Endothelial cell of umbilical vein (primary cell): ENCODE measurements around the gene OPN1SW. TPM values are rescaled to one million over a fixed set of nuclear protein-coding genes. Genes with fewer than 3 reads are reported as not detected.

Experiments
- BruUV-seq: library from RNA; stranded (reverse); fragments of 400-500 nt; replicated peaks from 2 replicates; lab custom pipeline; 2021; lab: Mats Ljungman, UMichigan
- CTCF ChIA-PET: fragments of 300-600, 350-600 bp; sonication (Branson Sonifier 250); formaldehyde crosslinking; loops from one replicate; lab custom pipeline; 2021; ENCODE audit warnings: antibody characterized with exemption, inconsistent platforms; lab: Charles Lee
- POLR2A ChIA-PET: fragments of 300-600, 350-600 bp; sonication (Branson Sonifier 250); formaldehyde crosslinking; loops from one replicate; lab custom pipeline; 2021; ENCODE audit warnings: antibody characterized with exemption, inconsistent platforms; lab: Charles Lee
- DNase-seq: peaks from one replicate; pipeline ENCODE4 v3.0.0-alpha.2; 2011; ENCODE audit warnings: low read depth, low spot score
- FAIRE-seq: peaks from 2 replicates; lab custom pipeline; 2011; peaks lifted over from hg19 to GRCh38; lab: Jason Lieb, UNC
- H2AFZ ChIP-seq: 2 replicates; pipeline ENCODE4 v1.6.0; 2012; ENCODE audit warnings: low read depth, low read length, control low read depth, inconsistent platforms
- H3K27ac ChIP-seq: 2 replicates; pipeline ENCODE4 v1.5.1; 2011; ENCODE audit warnings: low read depth, mild to moderate bottlenecking, control low read depth, low read length, moderate library complexity; ENCODE audit not compliant: insufficient read depth
- H3K27me3 ChIP-seq, 2 experiments: 2 replicates each; pipeline versions ENCODE4 v1.6.0 to v1.6.1; 2011; ENCODE audit warnings: low read length in 2 of 2, mixed read lengths in 1 of 2; ENCODE audit not compliant: control insufficient read depth in 2 of 2, insufficient read depth in 2 of 2
- H3K36me3 ChIP-seq, 2 experiments: 2 replicates in 1 of 2; 3 replicates in 1 of 2; pipeline ENCODE4 v1.5.1; 2011; ENCODE audit warnings: low read length in 2 of 2, mild to moderate bottlenecking in 1 of 2, moderate library complexity in 1 of 2; ENCODE audit not compliant: control insufficient read depth in 2 of 2, insufficient read depth in 2 of 2; ENCODE audit errors: extremely low read depth in 1 of 2
- H3K4me1 ChIP-seq: 3 replicates; pipeline ENCODE4 v1.5.1; 2011; ENCODE audit warnings: mild to moderate bottlenecking, low read length; ENCODE audit not compliant: control insufficient read depth, insufficient read depth; ENCODE audit errors: extremely low read depth
- H3K4me2 ChIP-seq: 2 replicates; pipeline ENCODE4 v1.6.1; 2011; ENCODE audit warnings: low read length, control low read depth, mixed read lengths; ENCODE audit not compliant: insufficient read depth
- H3K4me3 ChIP-seq, 3 experiments: fragments of 200-600 bp in 1 of 3; sonication (generic), shearing (Covaris generic) in 1 of 3; replicated peaks in 1 of 3; 2 replicates each; pipeline ENCODE4 v1.5.1; 2011 to 2016; ENCODE audit warnings: control low read depth in 3 of 3, low read length in 3 of 3, mild to moderate bottlenecking in 2 of 3, inconsistent platforms in 1 of 3, low read depth in 1 of 3, moderate library complexity in 1 of 3; ENCODE audit not compliant: insufficient read depth in 1 of 3
- H3K79me2 ChIP-seq: 2 replicates; pipeline ENCODE4 v1.6.0; 2012; ENCODE audit warnings: low read length, inconsistent platforms; ENCODE audit not compliant: control insufficient read depth, insufficient read depth
- H3K9ac ChIP-seq: replicated peaks from 2 replicates; pipeline ENCODE3; 2011; ENCODE audit warnings: low read length, control low read depth; ENCODE audit not compliant: insufficient read depth; ENCODE audit errors: extremely low read depth
- H3K9me1 ChIP-seq: replicated peaks from 3 replicates; pipeline ENCODE4 v1.6.0; 2011; ENCODE audit warnings: mild to moderate bottlenecking, low read length; ENCODE audit not compliant: control insufficient read depth, insufficient read depth; ENCODE audit errors: extremely low read depth
- H3K9me3 ChIP-seq: replicated peaks from 2 replicates; pipeline ENCODE4 v1.5.1; 2012; ENCODE audit warnings: low read length, inconsistent platforms; ENCODE audit not compliant: control insufficient read depth, insufficient read depth
- H4K20me1 ChIP-seq: replicated peaks from 2 replicates; pipeline ENCODE3; 2011; ENCODE audit warnings: mild to moderate bottlenecking, low read length; ENCODE audit not compliant: control insufficient read depth, insufficient read depth; ENCODE audit errors: extremely low read depth
- CTCF ChIP-seq, 2 donors: IDR thresholded peaks; 1 replicate in 1 of 2; 2 replicates in 1 of 2; pipeline ENCODE4 v1.5.1; 2011; ENCODE audit warnings: low read length in 2 of 2, mild to moderate bottlenecking in 2 of 2, moderate library complexity in 2 of 2, control low read depth in 1 of 2, inconsistent platforms in 1 of 2, low read depth in 1 of 2; ENCODE audit not compliant: insufficient read depth in 1 of 2; ENCODE audit errors: extremely low read depth in 1 of 2
- JUN ChIP-seq: IDR thresholded peaks from 2 replicates; pipeline ENCODE4 v1.6.1; 2011; ENCODE audit warnings: borderline replicate concordance, low read depth; ENCODE audit not compliant: insufficient read length, insufficient read depth
- POLR2A ChIP-seq: IDR thresholded peaks from 2 replicates; pipeline ENCODE4 v1.6.1; 2012; ENCODE audit warnings: low read depth, mild to moderate bottlenecking, control low read depth, low read length
- POLR2AphosphoS5 ChIP-seq: IDR thresholded peaks from 2 replicates; pipeline ENCODE4 v1.6.1; 2012; ENCODE audit warnings: low read depth, mild to moderate bottlenecking, control low read depth, low read length, moderate library complexity; ENCODE audit not compliant: insufficient read depth
- dilution Hi-C: fragments of 300-500 bp; cut with MboI; formaldehyde crosslinking; loops from one replicate; pipeline ENCODE4 v1.15.0; 2019; ENCODE audit warnings: low sequenced_read_pairs; ENCODE audit not compliant: extremely low pct_ligation_motif_present
- intact Hi-C: fragments of 100-400 bp; cut with micrococcal nuclease; formaldehyde crosslinking; loops from one replicate; pipeline ENCODE4 v1.10.0; 2022
- polyA plus RNA-seq, 4 experiments: library from polyadenylated mRNA; depleted of rRNA in 3 of 4; stranded (reverse) in 3 of 4; unstranded in 1 of 4; fragments of >200 nt; gene quantifications; 2 replicates each; pipeline versions ENCODE4 v1.2.1 to v1.2.3, GENCODE V29; 2011 to 2012; ENCODE audit warnings: missing spikeins in 1 of 4
- total RNA-seq: library from RNA; stranded (reverse); gene quantifications from 2 replicates; pipeline ENCODE4 v1.2.3, GENCODE V29; 2021

OPN1SW gene
- total and polyA plus RNA-seq, 2 donors (not counting 3 experiments of a cell fraction or from before 2014, with no cell fraction given): not detected

- no peak for TF ChIP-seq POLR2A
- peaks cover 9 to 11% of the 10 kb centered on the region in 2 experiments for H3K27me3 ChIP-seq
- POLR2A ChIA-PET: no interaction called here
- H3K9me1 ChIP-seq: no peaks in the 10 kb centered on the region
- no peak overlapping the region for H3K9ac ChIP-seq
- no peaks in the 10 kb centered on the region for H3K9me3 ChIP-seq
- no TSS peak for BruUV-seq
- no peak for DNase-seq
- no peaks in the 10 kb centered on the region for H3K79me2 ChIP-seq
- CTCF ChIA-PET: interaction anchor here (0.9 to 1.9 kb wide), 2 partner anchors 39 to 86 kb away, joined by 4 read pairs; no protein-coding TSS in a partner anchor
- no peaks in the 10 kb centered on the region for H3K36me3 ChIP-seq
- peaks cover 4% of the 10 kb centered on the region for H3K4me1 ChIP-seq
- H2AFZ ChIP-seq: no peak overlapping the region
- dilution Hi-C loops (no loop called here), intact Hi-C loops (no loop called here)
- H4K20me1 ChIP-seq: no peaks in the 10 kb centered on the region
- no peak overlapping the region for H3K27ac ChIP-seq
- no peak overlapping the region for H3K4me3 ChIP-seq
- FAIRE-seq: no peak
- no peak overlapping the region for H3K4me2 ChIP-seq
Observed at GRCh38 chr7:128794436-128794835, 18.8 kb upstream of the OPN1SW start.

- Histone ChIP-seq H3K4me2 (no peak overlapping the region), H3K36me3 (no peaks in the 10 kb centered on the region), H3K79me2 (no peaks in the 10 kb centered on the region), H3K27me3 (peaks cover 12 to 15% of the 10 kb centered on the region in 2 experiments), H3K9ac (no peak overlapping the region), H3K9me3 (no peaks in the 10 kb centered on the region), H2AFZ (no peak overlapping the region), H3K27ac (no peak overlapping the region), H3K4me3 (no peak overlapping the region), H3K4me1 (peaks cover 4% of the 10 kb centered on the region), H3K9me1 (no peaks in the 10 kb centered on the region), H4K20me1 (no peaks in the 10 kb centered on the region)
- ChIA-PET POLR2A (no interaction called here), CTCF (interaction anchor here (0.9 to 1.9 kb wide), 2 partner anchors 40 to 87 kb away, joined by 4 read pairs; no protein-coding TSS in a partner anchor)
- no peak for DNase-seq
- dilution Hi-C loops (no loop called here), intact Hi-C loops (no loop called here)
- FAIRE-seq: no peak
- no TSS peak for BruUV-seq
- TF ChIP-seq POLR2AphosphoS5 (no peak), CTCF (IDR thresholded peaks at IDR 0.05; ENCODE audit: extremely low read depth in 1 of 2, insufficient read depth in 1 of 2, low read depth in 1 of 2, low read length in 2 of 2) (no peak), JUN (no peak)
Observed at GRCh38 chr7:128794020-128794419, 18.4 kb upstream of the OPN1SW start.
